GM19239 (cell line): ENCODE data around the gene GPR135.
"Not testable (repeated sequence)": the region's sequence is repeated elsewhere in the genome, so short reads cannot be mapped to it uniquely, and the experiment has no call there.

Experiments used
- DNase-seq: peaks from one replicate; pipeline ENCODE4 v3.0.0; 2011; ENCODE audit warnings: low spot score; ENCODE audit not compliant: insufficient read length
- FAIRE-seq: peaks from 2 replicates; lab custom pipeline; 2011; peaks lifted over from hg19 to GRCh38; lab: Jason Lieb, UNC

GPR135 gene

DNA sequence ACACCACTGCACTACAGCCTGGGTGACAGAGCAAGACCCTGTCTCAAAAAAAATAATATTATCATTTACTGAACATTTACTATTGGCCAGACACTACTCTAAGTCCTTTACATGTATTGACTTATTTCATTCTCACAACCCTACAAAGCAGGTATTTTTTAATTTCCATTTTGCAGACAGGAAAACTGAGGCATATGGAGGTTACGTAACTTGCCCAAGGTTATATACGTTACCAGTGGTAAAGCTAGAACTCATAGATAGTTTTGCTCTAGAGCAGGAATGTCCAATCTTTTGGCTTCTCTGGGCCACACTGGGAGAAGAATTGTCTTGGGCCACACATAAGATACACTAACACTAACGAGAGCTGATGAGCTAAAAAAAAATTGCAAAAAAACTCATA lies 13.4 kb upstream of the GPR135 start:
- no peak for DNase-seq
- no peak for FAIRE-seq

- DNase-seq (no peak), FAIRE-seq (no peak)
Observed at GRCh38 chr14:59475709-59476108, 10.5 kb upstream of the GPR135 start.

GRCh38 chr14:59474172-59474571 lies 9.0 kb upstream of the GPR135 start:
- DNase-seq (no peak), FAIRE-seq (no peak)

DNA sequence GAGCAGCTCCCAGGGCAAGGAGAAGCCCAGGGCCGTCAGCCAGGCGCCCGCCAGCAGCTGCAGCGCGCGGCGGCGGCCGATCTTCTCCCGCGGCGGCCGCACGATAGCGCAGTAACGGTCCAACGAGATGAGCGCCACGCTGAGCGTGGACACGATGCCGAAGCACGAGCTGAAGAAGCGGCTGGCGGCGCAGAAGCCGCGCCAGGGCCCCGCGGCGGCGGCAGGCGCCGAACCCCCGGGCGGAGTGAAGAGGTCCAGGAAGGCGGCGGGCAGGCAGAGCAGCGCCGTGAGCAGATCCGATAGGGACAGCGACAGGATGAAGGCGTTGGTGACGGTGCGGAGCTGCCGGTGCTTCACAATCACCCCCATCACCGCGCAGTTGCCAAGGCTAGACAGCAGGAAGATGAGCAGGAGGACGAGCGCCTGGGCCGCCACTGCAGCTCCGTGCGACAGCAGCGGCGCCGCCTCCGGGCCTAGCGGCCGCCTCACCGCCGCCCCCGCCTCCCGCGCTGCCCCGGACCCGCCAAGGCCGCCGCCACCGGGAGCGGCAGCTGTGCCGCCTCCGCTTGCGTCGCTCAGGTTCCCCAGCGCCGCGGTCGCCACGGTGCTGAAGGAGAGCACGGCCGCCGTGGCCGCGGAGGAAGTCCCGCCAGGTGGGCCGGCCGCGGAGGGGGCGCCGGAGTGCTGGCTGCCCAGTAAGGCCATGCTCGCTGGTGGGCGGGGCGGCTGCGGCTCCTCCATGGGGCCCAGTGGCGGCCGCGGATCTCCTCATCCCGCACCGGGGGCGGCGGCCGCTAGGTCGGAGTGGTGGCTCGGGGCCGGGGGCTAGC lies 479 bp downstream of the GPR135 start:
- FAIRE-seq (no peak), DNase-seq (peak; percentile 62)

GRCh38 chr14:59463787-59464485 lies 1.2 kb downstream of the GPR135 start:
- DNase-seq (peak; percentile 46), FAIRE-seq (peak; percentile 28)

GRCh38 chr14:59461891-59462290 lies 3.3 kb downstream of the GPR135 start:
- FAIRE-seq: no peak
- no peak for DNase-seq

DNA sequence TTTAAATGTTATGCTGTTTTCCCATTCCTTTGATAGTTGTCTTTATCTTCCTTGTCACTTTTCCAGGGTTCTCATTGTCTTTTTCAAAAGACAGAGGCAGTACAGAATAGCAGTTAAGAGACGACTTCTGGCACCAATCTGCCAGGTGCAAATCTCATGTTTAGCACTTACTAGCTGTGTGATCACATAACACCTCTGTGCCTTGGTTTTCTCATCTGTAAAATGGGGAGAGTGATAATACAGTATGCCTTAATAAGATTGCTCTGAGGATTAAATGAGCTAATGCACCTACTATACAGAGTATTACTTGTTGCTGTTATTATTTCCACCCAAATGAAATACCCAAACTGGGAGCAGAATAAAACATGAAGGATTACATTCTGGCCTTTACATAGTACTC lies 4.8 kb downstream of the GPR135 start:
- FAIRE-seq: no peak
- DNase-seq: no peak

- DNase-seq (no peak), FAIRE-seq (no peak)
Observed at GRCh38 chr14:59458486-59458885, 6.7 kb downstream of the GPR135 start.

DNA sequence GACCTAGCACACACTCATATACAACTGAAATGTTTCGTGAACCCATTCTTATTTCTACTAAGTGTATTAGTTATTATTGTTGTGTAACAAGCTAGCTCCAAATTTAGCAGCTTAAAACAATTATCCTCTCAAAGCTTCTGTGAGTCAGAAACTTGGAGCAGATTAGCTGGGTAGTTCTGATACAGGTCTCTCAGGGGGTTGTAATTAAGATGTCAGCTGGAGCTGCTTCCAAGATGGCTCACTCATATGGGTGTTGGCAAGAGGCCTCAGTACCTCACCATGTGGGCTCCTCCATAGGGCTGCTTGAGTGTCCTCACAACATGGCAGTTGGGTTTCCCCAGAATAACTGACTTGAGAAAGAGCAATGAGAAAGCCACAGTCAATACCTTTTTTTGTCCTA lies 9.8 kb downstream of the GPR135 start:
- no peak for FAIRE-seq

GRCh38 chr14:59454139-59454538 lies 11.0 kb downstream of the GPR135 start:
- no peak for FAIRE-seq
- no peak for DNase-seq

More for the DNA sequence above, 9.8 kb downstream of the GPR135 start:
- DNase-seq: no peak

DNA sequence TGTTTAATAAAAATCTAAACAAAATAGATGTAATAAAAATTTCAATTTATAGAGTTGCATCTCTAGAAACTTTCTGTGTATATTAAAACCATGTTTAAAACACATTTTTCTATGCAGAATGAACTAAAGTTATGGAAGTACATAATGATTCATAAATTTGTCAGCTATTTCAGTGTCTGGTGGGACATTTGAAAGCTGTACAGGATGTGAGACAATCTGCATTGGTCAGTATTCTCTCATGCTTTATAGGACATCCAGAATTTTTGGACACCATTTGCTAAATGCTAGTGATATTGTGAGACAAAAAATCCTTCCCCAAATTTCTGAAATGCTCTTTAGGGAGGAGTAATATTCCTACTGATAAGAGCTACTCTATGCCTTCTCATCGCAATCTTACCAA lies 13.3 kb downstream of the GPR135 start:
- DNase-seq: no peak
- no peak for FAIRE-seq

GRCh38 chr14:59450716-59451115 lies 14.5 kb downstream of the GPR135 start:
- DNase-seq: no peak
- no peak for FAIRE-seq

- not testable (repeated sequence) for DNase-seq, FAIRE-seq
Observed at GRCh38 chr14:59448673-59449072, 16.5 kb downstream of the GPR135 start.

DNA sequence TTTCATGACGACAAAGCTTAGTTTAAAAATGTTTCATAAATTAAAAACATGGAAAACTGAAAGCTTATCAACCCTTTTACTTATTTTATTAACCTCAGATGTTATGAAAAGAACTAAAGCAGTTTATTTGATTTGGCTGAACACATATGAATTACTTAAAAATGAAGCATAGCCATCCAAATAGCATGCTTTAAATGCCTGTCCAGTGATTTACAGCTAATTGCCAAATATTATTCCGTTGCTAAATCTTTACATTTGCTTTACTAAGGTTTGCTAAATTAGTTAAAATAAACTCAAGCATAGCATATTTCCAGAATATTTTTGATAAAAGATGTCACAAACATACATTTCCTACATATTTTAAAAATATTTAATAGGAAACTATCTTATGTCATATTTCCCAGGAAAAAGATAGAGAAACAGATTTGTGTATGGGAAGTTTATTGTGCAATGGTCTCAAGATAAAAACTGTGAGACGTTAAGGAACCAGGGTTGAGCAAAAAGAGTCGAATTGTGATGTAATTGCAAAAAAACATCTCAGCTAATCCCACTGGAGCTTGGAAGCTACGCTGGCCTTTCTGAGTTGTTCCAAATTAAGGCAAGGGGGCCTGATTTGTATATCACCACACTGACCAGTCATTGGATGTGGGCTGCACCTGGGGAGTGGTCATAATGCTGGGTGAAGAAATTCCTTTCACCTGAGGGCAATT lies 25.8 kb downstream of the GPR135 start:
- no peak for FAIRE-seq
- no peak for DNase-seq

GRCh38 chr14:59438195-59438647 lies 27.0 kb downstream of the GPR135 start:
- FAIRE-seq (no peak), DNase-seq (no peak)

DNA sequence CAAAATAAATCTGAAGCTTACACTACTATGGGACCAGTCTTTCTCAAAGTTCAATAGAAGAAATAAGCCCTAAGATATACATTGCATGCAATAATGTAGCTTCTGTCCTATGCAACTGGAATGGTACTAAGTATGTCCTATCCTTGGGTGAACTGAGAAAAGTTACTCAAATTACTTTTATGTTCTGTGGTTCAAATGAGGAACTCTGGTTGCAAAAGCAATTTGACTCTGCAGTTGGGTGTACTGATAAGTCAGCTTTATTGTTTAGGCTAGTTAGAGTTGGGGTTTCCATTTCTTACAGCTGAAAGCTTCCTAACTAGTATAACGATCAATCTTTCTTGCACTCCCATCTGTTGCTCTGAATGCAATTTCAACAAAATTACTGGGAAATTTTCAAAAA lies 29.2 kb downstream of the GPR135 start:
- FAIRE-seq: no peak
- no peak for DNase-seq

DNA sequence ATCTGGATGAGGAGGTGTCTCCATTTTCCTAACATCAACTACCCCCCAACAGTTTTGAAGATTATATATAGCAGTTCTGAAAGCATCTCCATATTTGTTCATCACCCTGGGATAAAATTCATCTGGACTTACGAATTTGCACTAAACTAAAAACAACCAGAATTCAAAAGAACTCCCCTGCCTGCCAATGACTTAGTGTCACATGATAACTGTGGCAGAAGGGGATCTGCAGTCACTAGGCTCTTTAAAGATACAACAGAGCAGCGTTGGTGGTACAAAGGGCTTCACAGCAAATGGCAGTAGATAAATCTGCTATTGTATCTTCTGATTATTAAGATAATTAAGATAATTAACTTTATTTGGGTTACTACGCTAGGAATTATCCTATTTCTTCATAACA lies 30.1 kb downstream of the GPR135 start:
- no peak for FAIRE-seq
- no peak for DNase-seq

- FAIRE-seq: no peak
Observed at GRCh38 chr14:59429790-59430189, 35.4 kb downstream of the GPR135 start.

GRCh38 chr14:59428581-59429012 lies 36.6 kb downstream of the GPR135 start:
- DNase-seq (no peak), FAIRE-seq (no peak)

More at GRCh38 chr14:59429790-59430189, 35.4 kb downstream of the GPR135 start:
- no peak for DNase-seq

- FAIRE-seq (no peak), DNase-seq (no peak)
Observed at GRCh38 chr14:59427653-59428580, 37.3 kb downstream of the GPR135 start.
